ENCODE results near the gene TLX1. TPM values are rescaled to one million over a fixed set of nuclear protein-coding genes. Genes with fewer than 3 reads are reported as not detected.

TLX1 gene
- total RNA-seq (not detected), polyA plus RNA-seq (ENCODE audit: insufficient read length in 2 of 2) (under 1 TPM in 1 of 2 donors, not detected in 1; 0.33 TPM)
- long read RNA-seq, donor 1: 0 reads
- long read RNA-seq, donor 2: 0 reads
- long read RNA-seq, donor 3: 0 reads
- long read RNA-seq, donor 4, partial matches to known transcripts: 6 of 6 reads
- long read RNA-seq, donor 4, other reads (novel, unspliced or antisense): 0 of 6 reads

- Histone ChIP-seq H3K27me3 (ENCODE audit: control insufficient read depth, insufficient read depth, low read length) (peaks cover 98% of the 10 kb centered on the region), H3K27ac (ENCODE audit: low read depth, low read length) (no peak within 1 kb of the TSS), H3K4me3 (ENCODE audit: low read depth, low read length) (no peak within 1 kb of the TSS), H3K36me3 (ENCODE audit: control insufficient read depth, insufficient read depth, low read length) (no peaks in the 10 kb centered on the region), H3K9me3 (ENCODE audit: control insufficient read depth, insufficient read depth, low read length) (no peaks in the 10 kb centered on the region), H3K4me1 (ENCODE audit: control insufficient read depth, insufficient read depth, low read length) (peaks cover 38% of the 10 kb centered on the region)
- under 1% methylated on average over 83 of the region's 83 CpGs for WGBS (ENCODE audit: insufficient coverage)
- peak in 2 of 6 donors; percentile 51 to 52 for DNase-seq (ENCODE audit: low read depth in 4 of 6, low spot score in 6 of 6)
These were observed at the start of gene TLX1 for GRCh38 chr10:101130984-101131961. TLX1 (plus strand) TSS chr10:101131300; CDS start chr10:101131542, 242 bp downstream.

- no peak for DNase-seq (ENCODE audit: low read depth in 4 of 6, low spot score in 6 of 6)
- H3K27me3 ChIP-seq (ENCODE audit: control insufficient read depth, insufficient read depth, low read length): peaks cover 76% of the 10 kb centered on the region
- no peaks in the 10 kb centered on the region for H3K4me1 ChIP-seq (ENCODE audit: control insufficient read depth, insufficient read depth, low read length)
- H3K4me3 ChIP-seq (ENCODE audit: low read depth, low read length): no peak overlapping the region
- H3K9me3 ChIP-seq (ENCODE audit: control insufficient read depth, insufficient read depth, low read length): no peaks in the 10 kb centered on the region
- WGBS (ENCODE audit: insufficient coverage): 79% methylated on average over 5 of the region's 6 CpGs
- H3K27ac ChIP-seq (ENCODE audit: low read depth, low read length): no peak overlapping the region
- H3K36me3 ChIP-seq (ENCODE audit: control insufficient read depth, insufficient read depth, low read length): no peaks in the 10 kb centered on the region
These were observed 45.3 kb upstream of the TLX1 start for GRCh38 chr10:101085846-101086245.

GRCh38 chr10:101087376-101087775 lies 43.7 kb upstream of the TLX1 start:
- no peak for DNase-seq (ENCODE audit: low read depth in 4 of 6, low spot score in 6 of 6)
- Histone ChIP-seq H3K27me3 (ENCODE audit: control insufficient read depth, insufficient read depth, low read length) (peaks cover 82% of the 10 kb centered on the region), H3K9me3 (ENCODE audit: control insufficient read depth, insufficient read depth, low read length) (no peaks in the 10 kb centered on the region), H3K4me1 (ENCODE audit: control insufficient read depth, insufficient read depth, low read length) (peaks cover 2% of the 10 kb centered on the region), H3K36me3 (ENCODE audit: control insufficient read depth, insufficient read depth, low read length) (no peaks in the 10 kb centered on the region), H3K27ac (ENCODE audit: low read depth, low read length) (no peak overlapping the region), H3K4me3 (ENCODE audit: low read depth, low read length) (no peak overlapping the region)
- 56% methylated on average over 7 of the region's 10 CpGs for WGBS (ENCODE audit: insufficient coverage)

- 41% methylated on average over 14 of the region's 14 CpGs for WGBS (ENCODE audit: insufficient coverage)
- Histone ChIP-seq H3K4me1 (ENCODE audit: control insufficient read depth, insufficient read depth, low read length) (peaks cover 2% of the 10 kb centered on the region), H3K9me3 (ENCODE audit: control insufficient read depth, insufficient read depth, low read length) (no peaks in the 10 kb centered on the region), H3K27ac (ENCODE audit: low read depth, low read length) (no peak overlapping the region), H3K27me3 (ENCODE audit: control insufficient read depth, insufficient read depth, low read length) (peaks cover 84% of the 10 kb centered on the region), H3K36me3 (ENCODE audit: control insufficient read depth, insufficient read depth, low read length) (no peaks in the 10 kb centered on the region), H3K4me3 (ENCODE audit: low read depth, low read length) (no peak overlapping the region)
- DNase-seq (ENCODE audit: low read depth in 4 of 6, low spot score in 6 of 6): no peak
These were observed 43.1 kb upstream of the TLX1 start for GRCh38 chr10:101087965-101088364.

GRCh38 chr10:101089520-101090299 lies 41.4 kb upstream of the TLX1 start:
- no peak for DNase-seq (ENCODE audit: low read depth in 4 of 6, low spot score in 6 of 6)
- Histone ChIP-seq H3K9me3 (ENCODE audit: control insufficient read depth, insufficient read depth, low read length) (no peaks in the 10 kb centered on the region), H3K36me3 (ENCODE audit: control insufficient read depth, insufficient read depth, low read length) (no peaks in the 10 kb centered on the region), H3K4me3 (ENCODE audit: low read depth, low read length) (no peak overlapping the region), H3K27ac (ENCODE audit: low read depth, low read length) (no peak overlapping the region), H3K27me3 (ENCODE audit: control insufficient read depth, insufficient read depth, low read length) (peaks cover 80% of the 10 kb centered on the region), H3K4me1 (ENCODE audit: control insufficient read depth, insufficient read depth, low read length) (peaks cover 8% of the 10 kb centered on the region)
- WGBS (ENCODE audit: insufficient coverage): 61% methylated on average over 7 of the region's 11 CpGs

- Histone ChIP-seq H3K4me3 (ENCODE audit: low read depth, low read length) (no peak overlapping the region), H3K27me3 (ENCODE audit: control insufficient read depth, insufficient read depth, low read length) (peaks cover 71% of the 10 kb centered on the region), H3K27ac (ENCODE audit: low read depth, low read length) (no peak overlapping the region), H3K36me3 (ENCODE audit: control insufficient read depth, insufficient read depth, low read length) (no peaks in the 10 kb centered on the region), H3K9me3 (ENCODE audit: control insufficient read depth, insufficient read depth, low read length) (no peaks in the 10 kb centered on the region), H3K4me1 (ENCODE audit: control insufficient read depth, insufficient read depth, low read length) (peaks cover 10% of the 10 kb centered on the region)
- no CpG with 5 or more reads among the region's 5 CpGs for WGBS (ENCODE audit: insufficient coverage)
- DNase-seq (ENCODE audit: low read depth in 4 of 6, low spot score in 6 of 6): no peak
These were observed 40.5 kb upstream of the TLX1 start for GRCh38 chr10:101090597-101090996.

- H3K9me3 ChIP-seq (ENCODE audit: control insufficient read depth, insufficient read depth, low read length): no peaks in the 10 kb centered on the region
- no peak overlapping the region for H3K4me3 ChIP-seq (ENCODE audit: low read depth, low read length)
- no peaks in the 10 kb centered on the region for H3K36me3 ChIP-seq (ENCODE audit: control insufficient read depth, insufficient read depth, low read length)
- DNase-seq (ENCODE audit: low read depth in 4 of 6, low spot score in 6 of 6): no peak
- no peak overlapping the region for H3K27ac ChIP-seq (ENCODE audit: low read depth, low read length)
- 42% methylated on average over 7 of the region's 12 CpGs for WGBS (ENCODE audit: insufficient coverage)
- H3K4me1 ChIP-seq (ENCODE audit: control insufficient read depth, insufficient read depth, low read length): peaks cover 11% of the 10 kb centered on the region
- peaks cover 62% of the 10 kb centered on the region for H3K27me3 ChIP-seq (ENCODE audit: control insufficient read depth, insufficient read depth, low read length)
These were observed 39.4 kb upstream of the TLX1 start for GRCh38 chr10:101091546-101092290.

- Histone ChIP-seq H3K36me3 (ENCODE audit: control insufficient read depth, insufficient read depth, low read length) (no peaks in the 10 kb centered on the region), H3K4me1 (ENCODE audit: control insufficient read depth, insufficient read depth, low read length) (peaks cover 11% of the 10 kb centered on the region), H3K9me3 (ENCODE audit: control insufficient read depth, insufficient read depth, low read length) (no peaks in the 10 kb centered on the region), H3K27me3 (ENCODE audit: control insufficient read depth, insufficient read depth, low read length) (peaks cover 54% of the 10 kb centered on the region), H3K4me3 (ENCODE audit: low read depth, low read length) (no peak overlapping the region), H3K27ac (ENCODE audit: low read depth, low read length) (no peak overlapping the region)
- no peak for DNase-seq (ENCODE audit: low read depth in 4 of 6, low spot score in 6 of 6)
- WGBS (ENCODE audit: insufficient coverage): 47% methylated on average over 5 of the region's 9 CpGs
These were observed 38.2 kb upstream of the TLX1 start for GRCh38 chr10:101092881-101093354.
